GM18507 (cell line): ENCODE results near the gene ST7L.

Experiments
- DNase-seq: peaks from one replicate; pipeline ENCODE4 v3.0.0; 2011; ENCODE audit warnings: low read depth; ENCODE audit not compliant: insufficient read length; ENCODE audit errors: extremely low spot score
- FAIRE-seq: peaks from 2 replicates; lab custom pipeline; 2011; peaks lifted over from hg19 to GRCh38; lab: Jason Lieb, UNC

The ST7L gene

GRCh38 chr1:112557385-112557784 lies 61.6 kb downstream of the ST7L start:
- FAIRE-seq (no peak), DNase-seq (no peak)

- DNase-seq, result no peak
- FAIRE-seq, result no peak
Measured at GRCh38 chr1:112554411-112554810, 64.5 kb downstream of the ST7L start.

GRCh38 chr1:112549590-112549989 lies 69.4 kb downstream of the ST7L start:
- no peak for DNase-seq
- FAIRE-seq, result no peak

- FAIRE-seq, result no peak
- DNase-seq, result no peak
Measured at GRCh38 chr1:112548547-112548946, 70.4 kb downstream of the ST7L start.

GRCh38 chr1:112546076-112546475 lies 72.9 kb downstream of the ST7L start:
- DNase-seq, result no peak
- FAIRE-seq, result no peak

- DNase-seq, result no peak
- FAIRE-seq, result no peak
Measured at GRCh38 chr1:112544751-112545150, 74.2 kb downstream of the ST7L start.

- no peak for DNase-seq
- no peak for FAIRE-seq
Measured at GRCh38 chr1:112544011-112544688, 74.8 kb downstream of the ST7L start.

GRCh38 chr1:112542206-112542973 lies 76.6 kb downstream of the ST7L start:
- DNase-seq, result no peak
- no peak for FAIRE-seq

- DNase-seq (no peak), FAIRE-seq (no peak)
Measured at GRCh38 chr1:112541299-112541698, 77.6 kb downstream of the ST7L start.

- FAIRE-seq (no peak), DNase-seq (no peak)
Measured at GRCh38 chr1:112540226-112540794, 78.6 kb downstream of the ST7L start.

GRCh38 chr1:112538883-112539282 lies 80.1 kb downstream of the ST7L start:
- DNase-seq (no peak), FAIRE-seq (no peak)

- no peak for DNase-seq
- FAIRE-seq, result no peak
Measured at GRCh38 chr1:112537456-112537855, 81.5 kb downstream of the ST7L start.

- DNase-seq (no peak), FAIRE-seq (no peak)
Measured at GRCh38 chr1:112536561-112536960, 82.4 kb downstream of the ST7L start.

GRCh38 chr1:112533029-112533428 lies 85.9 kb downstream of the ST7L start:
- DNase-seq (no peak), FAIRE-seq (no peak)

GRCh38 chr1:112532064-112532463 lies 86.9 kb downstream of the ST7L start:
- no peak for DNase-seq
- no peak for FAIRE-seq

GRCh38 chr1:112530832-112531231 lies 88.1 kb downstream of the ST7L start:
- FAIRE-seq, result no peak

GRCh38 chr1:112529301-112529700 lies 89.6 kb downstream of the ST7L start:
- no peak for FAIRE-seq

More at GRCh38 chr1:112530832-112531231, 88.1 kb downstream of the ST7L start:
- DNase-seq, result no peak

GRCh38 chr1:112528076-112528475 lies 90.9 kb downstream of the ST7L start:
- DNase-seq, result no peak
- FAIRE-seq, result no peak

More at GRCh38 chr1:112529301-112529700, 89.6 kb downstream of the ST7L start:
- DNase-seq, result no peak

GRCh38 chr1:112527266-112528010 lies 91.5 kb downstream of the ST7L start:
- DNase-seq, result no peak
- FAIRE-seq, result no peak

GRCh38 chr1:112524986-112525385 lies 94.0 kb downstream of the ST7L start:
- DNase-seq, result no peak
- no peak for FAIRE-seq
